Chondrocyte (in vitro differentiated cells): ENCODE data around the gene TEX54. TPM values are rescaled to one million over a fixed set of nuclear protein-coding genes. Genes with fewer than 3 reads are reported as not detected.
A peak's percentile ranks its signal among the peaks of the same experiment; 100 is the strongest.
"Not testable (repeated sequence)": the region's sequence is repeated elsewhere in the genome, so short reads cannot be mapped to it uniquely, and the experiment has no call there.

ENCODE experiments used
- DNase-seq: peaks from one replicate; pipeline ENCODE4 v3.0.0; 2021; ENCODE audit warnings: mixed read lengths, low spot score
- H3K27ac Mint-ChIP-seq: one replicate; pipeline ENCODE4 v1.8.0; 2021; ENCODE audit warnings: mild to moderate bottlenecking, moderate library complexity, mixed read lengths; ENCODE audit not compliant: unreplicated experiment
- H3K27me3 Mint-ChIP-seq: 2 replicates; pipeline ENCODE4 v1.8.0; 2021; ENCODE audit warnings: low read depth, mixed read lengths
- H3K36me3 Mint-ChIP-seq: 2 replicates; pipeline ENCODE4 v1.8.0; 2021; ENCODE audit warnings: low read depth, mixed read lengths
- H3K4me1 Mint-ChIP-seq: 2 replicates; pipeline ENCODE4 v1.8.0; 2021; ENCODE audit warnings: low read depth, mild to moderate bottlenecking, mixed read lengths
- H3K4me3 Mint-ChIP-seq: one replicate; pipeline ENCODE4 v1.8.0; 2021; ENCODE audit warnings: mild to moderate bottlenecking, moderate library complexity, mixed read lengths; ENCODE audit not compliant: unreplicated experiment
- H3K9me3 Mint-ChIP-seq: 2 replicates; pipeline ENCODE4 v1.8.0; 2021; ENCODE audit warnings: low read depth, mixed read lengths
- total RNA-seq: library from RNA; stranded (reverse); gene quantifications from 3 replicates; pipeline ENCODE4 v1.2.1, GENCODE V29; 2021
- TF ChIP-seq, protein P1 (sequence below): fragments of 200-600 bp; sonication (generic); IDR thresholded peaks from 2 replicates; pipeline ENCODE4 v1.5.0; 2021; ENCODE audit warnings: antibody characterized with exemption, mild to moderate bottlenecking, moderate library complexity

TEX54 gene
- total RNA-seq, 1 donor from 2014 or later = 0.65 TPM

DNA sequence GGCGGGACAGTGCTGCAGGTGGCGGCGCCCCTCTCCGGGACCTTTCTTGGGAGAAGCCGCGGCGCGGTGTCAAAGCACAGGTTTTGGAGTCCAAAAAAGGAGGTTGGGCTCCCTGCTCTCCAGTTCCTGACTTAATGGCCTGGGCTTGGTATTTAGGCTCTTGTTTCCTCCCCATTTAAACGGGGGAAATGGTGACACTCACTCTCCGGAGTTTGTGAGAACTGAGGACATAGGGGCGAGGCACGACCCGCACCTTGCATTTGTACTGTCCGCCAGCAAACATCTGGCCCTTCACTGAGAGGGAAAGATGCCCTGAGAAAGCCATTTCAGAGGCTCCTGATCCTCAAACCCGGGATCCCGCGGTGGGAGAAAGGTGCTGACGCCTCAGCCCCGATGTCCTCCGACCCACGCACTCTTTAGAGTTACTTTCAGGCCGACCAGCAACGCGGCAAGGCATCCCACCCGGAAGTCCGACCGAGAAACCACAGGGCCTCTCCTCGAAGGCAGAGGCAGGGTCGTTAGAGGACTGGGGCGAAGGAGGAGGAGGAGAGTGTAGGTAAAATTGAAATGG lies 9.6 kb upstream of the TEX54 start:
- H3K4me3 Mint-ChIP-seq = no peak overlapping the region
- H3K27ac Mint-ChIP-seq = no peak overlapping the region
- TF ChIP-seq, protein P1, sequence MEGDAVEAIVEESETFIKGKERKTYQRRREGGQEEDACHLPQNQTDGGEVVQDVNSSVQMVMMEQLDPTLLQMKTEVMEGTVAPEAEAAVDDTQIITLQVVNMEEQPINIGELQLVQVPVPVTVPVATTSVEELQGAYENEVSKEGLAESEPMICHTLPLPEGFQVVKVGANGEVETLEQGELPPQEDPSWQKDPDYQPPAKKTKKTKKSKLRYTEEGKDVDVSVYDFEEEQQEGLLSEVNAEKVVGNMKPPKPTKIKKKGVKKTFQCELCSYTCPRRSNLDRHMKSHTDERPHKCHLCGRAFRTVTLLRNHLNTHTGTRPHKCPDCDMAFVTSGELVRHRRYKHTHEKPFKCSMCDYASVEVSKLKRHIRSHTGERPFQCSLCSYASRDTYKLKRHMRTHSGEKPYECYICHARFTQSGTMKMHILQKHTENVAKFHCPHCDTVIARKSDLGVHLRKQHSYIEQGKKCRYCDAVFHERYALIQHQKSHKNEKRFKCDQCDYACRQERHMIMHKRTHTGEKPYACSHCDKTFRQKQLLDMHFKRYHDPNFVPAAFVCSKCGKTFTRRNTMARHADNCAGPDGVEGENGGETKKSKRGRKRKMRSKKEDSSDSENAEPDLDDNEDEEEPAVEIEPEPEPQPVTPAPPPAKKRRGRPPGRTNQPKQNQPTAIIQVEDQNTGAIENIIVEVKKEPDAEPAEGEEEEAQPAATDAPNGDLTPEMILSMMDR = no peak
- H3K36me3 Mint-ChIP-seq = no peaks in the 10 kb centered on the region
- H3K4me1 Mint-ChIP-seq = peaks cover 23% of the 10 kb centered on the region
- no peaks in the 10 kb centered on the region for H3K9me3 Mint-ChIP-seq
- DNase-seq = no peak
- H3K27me3 Mint-ChIP-seq = no peaks in the 10 kb centered on the region

DNA sequence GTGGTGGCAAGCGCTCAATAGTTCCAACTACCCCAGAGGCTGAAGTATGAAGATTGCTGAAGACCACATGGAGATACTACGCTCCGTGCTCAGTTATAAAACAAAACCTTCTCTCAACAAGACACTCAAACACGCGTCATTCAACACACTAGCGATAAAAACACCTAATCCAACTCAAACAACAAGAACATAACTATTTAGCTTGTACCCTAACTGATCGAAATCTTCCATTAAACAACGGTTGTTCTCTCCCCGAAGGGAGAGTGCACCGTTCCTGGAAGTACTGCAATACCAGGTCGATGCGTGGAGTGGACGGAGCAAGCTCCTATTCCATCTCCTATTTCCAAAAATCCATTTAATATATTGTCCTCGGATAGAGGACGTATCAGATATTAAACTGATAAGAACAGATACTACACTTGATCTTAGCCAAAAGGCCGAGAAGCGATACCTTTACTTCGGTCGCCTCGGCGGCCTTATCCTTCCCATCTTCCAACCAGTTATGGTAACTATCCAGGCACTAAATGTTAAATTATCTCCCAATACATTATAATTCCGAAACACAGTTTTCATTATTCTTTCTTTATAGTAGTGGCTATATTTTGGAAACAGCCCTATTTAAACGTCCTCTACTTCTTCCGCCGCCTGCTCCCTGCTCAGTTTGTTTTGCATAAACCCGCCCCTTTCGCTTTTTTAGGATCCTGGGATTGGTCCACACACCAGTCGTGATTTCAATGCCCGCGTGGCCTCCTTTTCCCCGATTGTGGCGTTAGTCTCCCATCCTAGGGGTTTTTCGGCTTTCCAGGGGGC lies 8.9 kb upstream of the TEX54 start:
- Mint-ChIP-seq H3K4me3 (no peak overlapping the region), H3K36me3 (no peaks in the 10 kb centered on the region), H3K9me3 (no peaks in the 10 kb centered on the region), H3K4me1 (peaks cover 23% of the 10 kb centered on the region), H3K27me3 (no peaks in the 10 kb centered on the region), H3K27ac (no peak overlapping the region)
- TF ChIP-seq, protein P1 = no peak
- DNase-seq = no peak

DNA sequence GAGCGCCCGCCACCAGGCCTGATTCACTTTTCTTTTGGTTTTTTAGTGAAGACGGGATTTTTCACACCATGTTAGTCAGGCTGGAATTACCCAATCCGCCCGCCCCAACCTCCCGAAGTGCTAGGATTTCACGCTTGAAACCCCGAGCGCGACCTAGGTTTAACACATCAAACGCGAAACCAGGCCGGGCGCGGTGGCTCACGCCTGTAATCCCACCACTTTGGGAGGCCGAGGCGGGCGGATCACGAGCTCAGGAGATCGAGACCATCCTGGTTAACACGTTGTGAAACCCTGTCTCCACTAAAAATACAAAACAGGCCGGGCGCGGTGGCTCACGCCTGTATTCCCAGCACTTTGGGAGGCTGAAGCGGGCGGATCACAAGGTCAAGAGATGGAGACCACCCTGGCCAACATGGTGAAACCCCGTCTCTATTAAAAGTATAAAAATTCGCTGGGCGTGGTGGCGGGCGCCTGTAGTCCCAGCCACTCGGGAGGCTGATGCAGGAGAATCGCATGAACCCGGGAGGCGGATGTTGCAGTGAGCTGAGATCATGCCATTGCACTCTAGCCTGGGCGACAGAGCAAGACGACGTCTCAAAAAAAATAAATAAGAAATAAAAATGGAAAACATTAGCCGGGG lies 8.2 kb upstream of the TEX54 start:
- not testable (repeated sequence) for H3K9me3 Mint-ChIP-seq, H3K27me3 Mint-ChIP-seq, H3K27ac Mint-ChIP-seq, H3K36me3 Mint-ChIP-seq, H3K4me3 Mint-ChIP-seq, DNase-seq
- peaks cover 23% of the 10 kb centered on the region for H3K4me1 Mint-ChIP-seq

DNA sequence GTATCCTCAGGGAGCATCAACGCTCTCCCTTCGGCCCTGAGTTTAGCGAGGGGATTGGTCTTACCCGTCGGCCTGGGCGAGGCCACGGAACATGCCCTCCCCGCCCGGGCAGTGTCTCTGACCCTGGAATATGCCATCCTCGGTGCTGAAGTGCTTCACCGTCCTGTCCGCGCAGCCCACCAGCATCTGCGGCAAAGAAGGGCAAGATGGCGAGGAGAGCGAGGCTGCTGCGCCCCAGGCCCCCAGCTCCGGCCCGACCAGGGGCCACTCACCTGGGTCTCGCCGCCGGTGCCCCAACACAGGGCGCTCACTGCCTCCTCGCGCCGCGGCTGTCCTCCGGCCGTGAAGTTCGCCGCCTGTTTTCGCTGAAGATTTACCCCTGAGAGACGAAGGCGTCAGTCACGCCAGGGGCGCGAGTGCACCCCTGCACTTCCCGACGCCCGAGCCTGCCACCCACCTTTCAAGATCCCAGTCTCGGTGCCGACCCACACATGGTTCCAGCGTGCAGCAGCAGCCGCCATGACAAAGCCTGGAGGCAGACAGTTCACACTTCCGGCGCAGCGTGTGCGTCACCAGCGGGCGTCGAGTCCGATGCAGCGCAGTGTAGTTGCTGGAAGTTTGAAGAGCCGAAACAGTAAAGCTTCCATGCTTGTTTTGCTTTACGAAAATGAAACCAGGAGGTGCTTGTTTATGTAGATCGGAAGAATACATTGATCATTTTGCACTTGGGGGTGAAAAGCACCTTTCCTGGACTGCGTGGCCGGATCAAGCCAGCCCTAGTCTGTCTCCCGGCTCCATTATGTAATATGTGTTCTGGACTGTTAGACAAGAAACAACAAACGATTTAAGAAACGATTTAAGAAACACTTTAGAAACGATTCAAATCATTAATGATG lies 6.7 kb upstream of the TEX54 start, which contains the start of gene WDR74:
Gene WDR74, minus strand, starts transcription at position 541 of the 896 bp plus-strand sequence. Its CDS starts 20 bp downstream, at position 521.
- H3K36me3 Mint-ChIP-seq = peaks cover 5% of the 10 kb centered on the region
- H3K4me1 Mint-ChIP-seq = peaks cover 28% of the 10 kb centered on the region
- no peak within 1 kb of the TSS for H3K4me3 Mint-ChIP-seq
- H3K27me3 Mint-ChIP-seq = no peaks in the 10 kb centered on the region
- H3K27ac Mint-ChIP-seq = no peak within 1 kb of the TSS
- peak; percentile 95 for DNase-seq
- no peaks in the 10 kb centered on the region for H3K9me3 Mint-ChIP-seq
- TF ChIP-seq, protein P1 = no peak

DNA sequence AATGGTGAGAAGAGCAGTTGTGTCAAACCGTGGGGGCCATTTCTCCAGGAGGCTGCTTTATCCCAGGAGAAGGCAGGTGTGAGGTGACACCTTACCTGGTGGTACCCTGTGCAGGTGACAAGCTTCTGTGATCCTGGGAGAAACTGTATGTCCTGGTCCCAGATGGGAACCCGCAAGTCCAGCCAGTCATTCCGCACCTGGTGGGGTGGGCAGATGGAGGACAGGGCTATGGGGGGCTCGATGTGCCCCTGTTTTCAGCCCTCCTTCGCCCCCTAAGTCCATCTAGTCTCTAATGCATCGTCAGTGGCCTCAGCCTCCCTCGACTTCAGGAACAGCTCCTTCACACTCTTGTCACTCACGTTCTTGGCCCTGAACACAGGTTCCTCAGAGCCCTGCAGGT lies 2.7 kb upstream of the TEX54 start:
- H3K4me1 Mint-ChIP-seq = peaks cover 43% of the 10 kb centered on the region
- H3K27me3 Mint-ChIP-seq = no peaks in the 10 kb centered on the region
- H3K36me3 Mint-ChIP-seq = peaks cover 5% of the 10 kb centered on the region
- no peak overlapping the region for H3K4me3 Mint-ChIP-seq
- no peak overlapping the region for H3K27ac Mint-ChIP-seq
- DNase-seq = no peak
- TF ChIP-seq, protein P1 = no peak
- H3K9me3 Mint-ChIP-seq = no peaks in the 10 kb centered on the region
